HG03159 (cell line): ENCODE results near the gene SNX25.
"Not testable (repeated sequence)": the region's sequence is repeated elsewhere in the genome, so short reads cannot be mapped to it uniquely, and the experiment has no call there.

Source experiments
- ATAC-seq: cut with Tn5 transposase; IDR thresholded peaks from one replicate; pipeline ENCODE4 v1.9.1; 2021; ENCODE audit warnings: mild to moderate bottlenecking, moderate library complexity; ENCODE audit not compliant: unreplicated experiment

The SNX25 gene

DNA sequence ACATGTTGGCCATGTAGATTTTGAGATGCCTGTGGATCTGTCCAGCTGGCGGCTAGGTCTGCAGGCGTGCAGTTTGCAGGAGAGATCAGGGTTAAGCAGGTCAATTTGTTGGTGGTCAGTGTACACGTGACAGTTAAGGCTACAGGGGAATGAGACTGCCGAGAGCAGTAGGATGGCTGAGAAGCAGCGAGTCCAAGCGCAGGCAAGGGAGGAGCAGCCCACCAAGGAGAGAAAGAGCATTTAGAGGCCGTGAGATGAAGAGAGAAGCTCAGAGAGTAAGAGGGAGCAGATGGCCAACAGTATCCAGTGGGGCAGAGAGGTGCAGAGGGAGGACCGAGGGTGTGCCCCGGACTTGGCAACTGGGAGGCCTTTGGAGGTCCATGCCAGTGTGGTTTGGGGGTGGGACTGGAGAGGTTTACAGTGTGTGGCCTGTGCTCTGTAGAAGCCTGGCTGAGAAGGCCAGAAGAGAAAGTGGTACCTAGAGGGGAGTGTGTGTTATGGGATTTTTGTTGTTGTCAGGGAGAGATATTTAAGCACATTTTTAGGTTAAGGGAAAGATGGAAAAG is 18.4 kb downstream of the SNX25 start:
- no peak for ATAC-seq

DNA sequence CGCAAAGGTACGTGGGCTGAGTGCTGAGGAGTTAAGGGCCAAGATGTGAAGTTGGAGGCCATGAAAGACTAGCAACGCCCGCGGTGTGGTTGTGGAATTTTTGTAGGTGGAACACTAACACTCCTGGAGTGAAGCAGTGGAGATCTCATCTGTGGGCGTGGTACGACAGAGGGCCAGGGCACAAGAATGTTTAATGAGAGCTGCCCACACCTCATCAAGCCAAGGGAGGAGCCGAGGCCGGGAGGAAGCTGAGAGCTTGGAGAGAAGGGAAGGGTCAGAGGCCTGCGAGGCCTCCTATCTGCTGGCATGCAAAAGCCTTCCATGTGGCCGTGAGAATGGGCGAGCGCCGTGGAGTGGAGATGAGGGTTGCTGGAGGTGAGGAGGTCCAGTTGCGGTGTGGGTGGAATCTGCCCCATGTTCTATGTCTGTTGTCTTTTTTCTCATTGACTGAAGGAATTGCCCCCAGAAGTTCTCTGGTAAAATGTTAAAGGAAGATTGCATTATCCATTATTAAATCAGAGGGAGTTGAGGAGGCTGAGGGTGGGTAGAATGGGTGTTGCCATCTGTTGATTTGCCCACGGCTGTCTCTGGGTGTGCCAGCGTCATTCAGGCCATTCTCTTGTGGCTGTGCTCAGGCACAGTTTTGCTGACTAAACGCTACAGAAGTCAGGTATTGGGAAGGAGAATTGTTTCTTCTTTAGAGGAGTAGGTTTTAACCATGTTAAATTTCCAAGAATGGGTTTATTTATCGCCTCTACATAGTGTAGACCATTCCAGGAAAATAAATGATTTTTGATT is 19.8 kb downstream of the SNX25 start:
- ATAC-seq, result no peak

GRCh38 chr4:185232370-185232769 is 23.0 kb downstream of the SNX25 start:
- no peak for ATAC-seq

DNA sequence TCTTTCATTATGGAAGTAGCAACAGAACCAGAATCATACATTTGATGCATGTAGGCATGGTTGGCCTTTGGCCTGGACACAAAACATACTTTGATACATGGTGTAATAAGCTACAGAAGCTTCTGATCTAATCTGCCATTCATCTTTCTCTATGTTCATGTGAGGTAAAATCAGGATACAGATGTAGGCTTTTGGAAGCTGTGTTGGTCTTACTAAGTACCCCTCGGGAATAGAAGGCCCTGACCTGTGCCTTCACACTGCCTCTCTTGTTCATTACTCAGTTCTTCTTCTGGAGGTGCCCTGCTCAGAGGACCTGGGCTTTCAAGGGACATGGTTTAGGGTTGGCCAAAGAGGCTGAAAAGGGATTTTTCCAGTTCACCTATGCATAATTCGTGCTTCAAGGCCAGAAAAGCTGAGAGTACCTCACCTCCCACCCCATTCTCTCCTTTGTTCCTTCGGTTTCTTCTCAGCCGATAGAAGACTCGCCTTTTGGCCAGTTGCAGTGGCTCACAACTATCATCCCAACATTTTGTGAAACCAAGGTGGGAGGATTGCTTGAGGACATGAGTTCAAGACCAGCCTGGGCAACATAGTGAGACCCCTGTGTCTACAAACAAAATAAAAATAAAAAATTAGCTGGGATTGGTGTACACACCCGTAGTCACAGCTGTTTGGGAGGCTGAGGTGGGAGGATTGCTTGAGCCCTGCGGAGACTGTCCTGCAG is 25.9 kb downstream of the SNX25 start:
- ATAC-seq, result no peak

DNA sequence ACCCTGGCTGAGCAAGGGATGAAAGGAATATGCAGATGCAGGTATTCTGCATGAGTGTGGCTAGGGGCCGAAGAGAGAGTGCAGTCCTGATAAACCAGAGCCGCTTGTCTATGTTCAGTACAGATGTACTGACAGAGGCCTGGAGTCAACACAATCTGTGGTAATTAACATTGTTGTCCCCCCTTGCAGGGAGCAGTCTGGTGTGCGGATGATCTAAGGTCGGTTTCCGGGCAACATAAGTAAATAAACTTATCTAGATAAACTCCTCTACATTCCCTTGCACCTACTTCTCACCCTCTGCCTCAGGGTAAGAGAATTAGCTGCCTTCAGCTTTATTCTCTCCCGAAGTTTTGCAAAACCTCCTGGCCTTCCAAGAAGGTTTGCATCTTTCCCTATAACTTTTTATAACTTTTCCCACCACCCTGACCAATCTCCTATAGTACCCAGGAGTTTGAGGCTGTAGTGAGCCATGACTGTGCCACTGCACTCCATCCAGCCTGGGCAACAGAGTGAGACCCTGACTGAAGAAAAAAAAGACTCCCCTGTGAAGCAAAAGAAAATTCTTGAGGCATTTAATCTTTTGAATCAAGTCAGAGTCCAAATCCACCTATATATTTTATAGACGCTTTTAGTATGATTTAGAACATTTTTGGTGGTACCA is 26.6 kb downstream of the SNX25 start:
- ATAC-seq, result no peak

GRCh38 chr4:185237175-185237574 is 27.8 kb downstream of the SNX25 start:
- ATAC-seq, result no peak

DNA sequence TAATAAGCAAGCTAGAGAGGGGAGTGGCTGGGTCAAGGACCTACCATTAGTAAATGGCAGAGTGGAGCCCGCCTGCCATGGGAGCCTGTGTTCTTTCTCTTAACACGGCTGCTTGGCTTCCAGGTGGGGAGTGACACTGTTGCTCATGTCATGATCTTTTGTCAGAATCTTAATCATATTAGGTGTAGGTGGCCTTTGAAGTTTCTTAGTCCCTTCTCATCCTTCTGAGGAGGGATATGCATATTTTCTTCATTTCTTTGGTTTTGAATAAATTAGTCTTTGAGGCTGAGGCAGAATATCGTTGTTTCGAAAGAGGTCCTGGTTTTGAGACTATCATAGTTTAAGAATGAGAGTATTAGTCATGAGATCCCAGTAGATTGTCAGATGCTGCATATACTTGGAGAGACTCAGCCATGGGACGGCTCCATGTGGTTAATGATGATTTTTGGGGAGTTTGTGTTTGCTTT is 28.9 kb downstream of the SNX25 start:
- no peak for ATAC-seq

DNA sequence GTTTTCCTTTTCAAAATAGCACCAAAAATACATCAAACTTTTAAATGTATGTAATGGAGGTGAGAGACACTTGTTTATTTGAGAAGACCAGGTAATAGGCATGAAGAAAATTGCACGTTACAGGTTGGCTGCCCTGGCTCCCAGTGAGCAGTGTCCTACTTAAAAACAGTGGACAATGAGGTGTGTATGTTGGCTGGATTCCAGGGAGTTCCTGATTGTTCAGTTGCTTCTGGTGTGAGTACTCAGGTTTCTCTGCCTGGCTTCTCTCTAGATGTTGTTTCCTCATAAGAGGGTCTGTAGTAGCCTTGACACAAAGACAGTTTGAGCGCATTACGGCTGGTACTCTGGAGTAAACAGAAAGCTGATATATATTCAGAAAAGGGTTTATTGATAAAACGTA is 29.4 kb downstream of the SNX25 start:
- no peak for ATAC-seq

GRCh38 chr4:185240486-185240885 is 31.1 kb downstream of the SNX25 start:
- ATAC-seq, result not testable (repeated sequence)

DNA sequence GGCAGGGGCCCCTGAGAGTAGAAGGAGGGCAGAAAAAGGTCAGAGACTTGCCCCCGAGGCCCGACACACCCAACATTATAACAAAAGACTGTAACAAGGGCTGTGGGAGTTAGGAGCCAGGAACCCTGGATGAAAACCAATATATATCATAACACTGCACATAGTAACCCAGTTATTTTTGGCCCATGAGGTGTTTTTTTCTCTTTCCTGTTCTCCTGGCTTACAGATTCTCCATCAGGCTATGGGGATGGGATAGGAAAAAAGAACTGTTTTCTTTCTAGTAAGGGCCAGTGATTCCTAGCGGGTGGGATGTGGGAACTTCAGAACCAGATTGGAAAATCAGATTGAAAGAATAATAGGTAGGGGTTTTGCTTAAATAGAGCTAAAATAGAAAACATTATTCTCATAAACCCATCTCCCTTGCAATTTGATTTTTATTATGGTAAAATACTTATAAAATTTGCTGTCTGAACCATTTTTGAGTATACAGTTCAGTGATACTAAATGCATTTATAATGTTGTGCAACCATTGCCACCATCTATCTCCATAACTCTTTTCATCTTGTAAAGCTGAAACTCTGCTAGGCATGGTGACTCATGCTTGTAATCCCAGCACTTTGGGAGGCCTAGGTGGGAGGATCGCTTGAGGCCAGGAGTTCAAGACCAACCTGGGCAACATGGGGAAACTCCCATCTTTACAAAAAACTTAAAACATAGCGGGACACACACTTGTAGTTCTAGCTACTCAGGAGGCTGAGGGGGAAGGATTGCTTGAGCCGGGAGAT is 33.5 kb downstream of the SNX25 start:
- no peak for ATAC-seq

DNA sequence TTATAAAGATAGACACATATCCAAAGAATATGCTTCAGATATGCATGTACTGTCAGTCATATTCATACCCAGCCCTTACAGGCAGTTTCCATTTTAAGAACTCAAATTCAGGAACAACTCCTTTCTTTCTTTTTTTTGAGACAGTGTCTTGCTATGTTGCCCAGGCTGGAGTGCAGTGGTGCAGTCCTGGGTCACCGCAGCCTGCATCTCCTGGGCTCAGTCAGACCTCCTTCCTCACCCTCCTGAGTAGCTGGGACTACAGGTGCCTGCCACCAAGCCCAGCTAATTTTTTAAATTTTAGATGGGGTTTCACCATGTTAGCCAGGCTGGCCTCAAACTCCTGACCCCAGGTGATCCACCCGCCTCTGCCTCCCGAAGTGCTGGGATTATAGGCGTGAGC is 34.5 kb downstream of the SNX25 start:
- no peak for ATAC-seq

- ATAC-seq, result no peak
These were observed 35.4 kb downstream of the SNX25 start for GRCh38 chr4:185244763-185245162.

- no peak for ATAC-seq
These were observed 37.1 kb downstream of the SNX25 start for GRCh38 chr4:185246453-185246852.

- ATAC-seq, result no peak
These were observed 37.8 kb downstream of the SNX25 start for GRCh38 chr4:185247151-185247550.

DNA sequence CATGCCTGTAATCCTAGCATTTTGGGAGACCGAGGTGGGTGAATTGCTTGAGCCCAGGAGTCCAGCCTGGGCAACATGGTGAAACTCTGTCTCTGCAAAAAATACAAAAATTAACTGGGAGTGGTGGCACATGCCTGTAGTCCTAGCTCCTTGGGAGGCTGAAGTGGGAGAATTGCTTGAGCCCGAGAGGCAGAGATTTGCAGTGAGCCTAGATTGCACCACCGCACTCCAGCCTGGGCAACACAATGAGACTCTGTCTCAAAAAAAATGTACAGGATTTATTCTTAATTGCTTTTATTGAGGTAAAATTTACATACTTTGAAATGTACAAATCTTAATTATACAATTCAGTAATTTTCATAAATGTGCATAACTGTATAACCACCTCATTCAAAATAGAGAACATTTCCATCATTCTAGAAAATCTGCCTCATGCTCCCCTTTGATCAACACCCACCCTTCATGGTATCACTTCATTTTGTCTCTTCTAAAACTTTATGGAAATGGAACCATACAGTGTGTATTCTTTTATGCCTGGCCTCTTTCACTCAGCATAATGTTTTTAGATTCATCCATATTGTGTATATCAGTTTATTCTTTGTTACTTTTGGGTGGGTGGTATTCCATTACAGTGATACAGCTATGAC is 39.1 kb downstream of the SNX25 start:
- no peak for ATAC-seq

DNA sequence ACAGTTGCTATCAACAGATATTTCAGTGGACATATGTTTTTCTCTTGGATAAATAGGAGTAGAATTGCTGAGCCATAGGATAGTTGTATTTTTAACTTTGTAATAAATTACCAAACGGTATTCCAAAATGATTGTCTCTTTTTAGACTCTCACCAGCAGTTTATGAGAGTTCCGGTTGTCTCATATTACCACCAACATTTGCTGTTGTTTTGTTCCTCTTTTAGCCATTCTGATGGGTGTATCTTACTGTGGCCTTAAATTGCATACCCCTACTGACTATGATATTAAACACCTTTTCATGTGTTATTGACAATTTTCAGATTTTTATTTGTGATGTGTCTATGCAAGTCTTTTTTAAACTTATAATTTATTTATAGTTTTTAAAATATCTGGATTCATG is 39.7 kb downstream of the SNX25 start:
- ATAC-seq, result no peak

- no peak for ATAC-seq
These were observed 45.0 kb downstream of the SNX25 start for GRCh38 chr4:185254434-185254833.

GRCh38 chr4:185255868-185256267 is 46.5 kb downstream of the SNX25 start:
- peak; percentile 47 for ATAC-seq

- ATAC-seq, result no peak
These were observed 47.0 kb downstream of the SNX25 start for GRCh38 chr4:185256446-185256845.

- ATAC-seq, result no peak
These were observed 47.7 kb downstream of the SNX25 start for GRCh38 chr4:185257086-185257485.
